Bronchial epithelial cell (primary cell): Measurements from ENCODE around the gene PKHD1. TPM values are rescaled to one million over a fixed set of nuclear protein-coding genes. Genes with fewer than 3 reads are reported as not detected.

ENCODE experiments used
- DNase-seq: peaks from one replicate; pipeline ENCODE4 v3.0.0-alpha.2; 2010; ENCODE audit warnings: low read depth
- FAIRE-seq: peaks from 2 replicates; lab custom pipeline; 2011; peaks lifted over from hg19 to GRCh38; lab: Jason Lieb, UNC
- H3K27me3 ChIP-seq: 2 replicates; pipeline ENCODE4 v1.5.1; 2011; ENCODE audit warnings: low read length; ENCODE audit not compliant: control insufficient read depth, insufficient read depth
- H3K36me3 ChIP-seq: 2 replicates; pipeline ENCODE4 v1.5.1; 2011; ENCODE audit warnings: low read length; ENCODE audit not compliant: control insufficient read depth, insufficient read depth
- H3K4me3 ChIP-seq: 2 replicates; pipeline ENCODE4 v1.5.1; 2011; ENCODE audit warnings: mild to moderate bottlenecking, low read depth, low read length, control low read depth
- total RNA-seq: library from RNA; depleted of rRNA; stranded (reverse); fragments of >200 nt; gene quantifications from 2 replicates; pipeline ENCODE4 v1.2.1, GENCODE V29; 2014
- TF ChIP-seq, protein P1 (sequence below): IDR thresholded peaks from 2 replicates; pipeline ENCODE4 v1.5.1; 2011; ENCODE audit warnings: mild to moderate bottlenecking, moderate library complexity, low read length, control low read depth, inconsistent platforms; ENCODE audit not compliant: insufficient read depth, severe bottlenecking

PKHD1 gene
- total RNA-seq, 1 donor from 2014 or later = not detected

GRCh38 chr6:52115145-52115741, 27.8 kb upstream of the PKHD1 start:
- FAIRE-seq = no peak
- DNase-seq = no peak
- H3K27me3 ChIP-seq = no peaks in the 10 kb centered on the region
- TF ChIP-seq, protein P1, sequence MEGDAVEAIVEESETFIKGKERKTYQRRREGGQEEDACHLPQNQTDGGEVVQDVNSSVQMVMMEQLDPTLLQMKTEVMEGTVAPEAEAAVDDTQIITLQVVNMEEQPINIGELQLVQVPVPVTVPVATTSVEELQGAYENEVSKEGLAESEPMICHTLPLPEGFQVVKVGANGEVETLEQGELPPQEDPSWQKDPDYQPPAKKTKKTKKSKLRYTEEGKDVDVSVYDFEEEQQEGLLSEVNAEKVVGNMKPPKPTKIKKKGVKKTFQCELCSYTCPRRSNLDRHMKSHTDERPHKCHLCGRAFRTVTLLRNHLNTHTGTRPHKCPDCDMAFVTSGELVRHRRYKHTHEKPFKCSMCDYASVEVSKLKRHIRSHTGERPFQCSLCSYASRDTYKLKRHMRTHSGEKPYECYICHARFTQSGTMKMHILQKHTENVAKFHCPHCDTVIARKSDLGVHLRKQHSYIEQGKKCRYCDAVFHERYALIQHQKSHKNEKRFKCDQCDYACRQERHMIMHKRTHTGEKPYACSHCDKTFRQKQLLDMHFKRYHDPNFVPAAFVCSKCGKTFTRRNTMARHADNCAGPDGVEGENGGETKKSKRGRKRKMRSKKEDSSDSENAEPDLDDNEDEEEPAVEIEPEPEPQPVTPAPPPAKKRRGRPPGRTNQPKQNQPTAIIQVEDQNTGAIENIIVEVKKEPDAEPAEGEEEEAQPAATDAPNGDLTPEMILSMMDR = no peak
- H3K36me3 ChIP-seq = no peaks in the 10 kb centered on the region
- no peak overlapping the region for H3K4me3 ChIP-seq

GRCh38 chr6:52109171-52109571, 21.8 kb upstream of the PKHD1 start:
- TF ChIP-seq, protein P1 = no peak
- Histone ChIP-seq H3K4me3 (no peak overlapping the region), H3K27me3 (no peaks in the 10 kb centered on the region), H3K36me3 (no peaks in the 10 kb centered on the region)
- DNase-seq = no peak
- FAIRE-seq = no peak

DNA sequence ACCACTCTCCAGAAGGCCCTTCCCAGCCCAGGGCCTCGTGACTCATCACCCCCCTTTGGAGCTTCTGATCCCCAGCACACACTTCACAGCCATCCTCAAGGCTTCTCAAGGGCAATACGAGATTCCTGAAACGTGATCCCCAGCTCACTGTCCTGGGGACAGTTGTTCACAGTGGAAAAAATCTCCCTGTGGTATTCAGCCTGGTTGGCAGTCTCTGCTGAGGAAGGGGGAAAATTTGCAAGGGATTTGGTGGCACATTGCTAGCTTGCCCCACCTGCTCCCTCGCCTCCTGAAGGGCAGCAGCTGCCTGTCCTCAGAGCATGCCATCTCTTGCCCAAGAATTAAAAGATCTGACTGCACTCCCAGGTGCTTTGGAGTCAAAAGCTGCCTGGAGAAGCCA, 20.7 kb upstream of the PKHD1 start:
- FAIRE-seq = no peak

DNA sequence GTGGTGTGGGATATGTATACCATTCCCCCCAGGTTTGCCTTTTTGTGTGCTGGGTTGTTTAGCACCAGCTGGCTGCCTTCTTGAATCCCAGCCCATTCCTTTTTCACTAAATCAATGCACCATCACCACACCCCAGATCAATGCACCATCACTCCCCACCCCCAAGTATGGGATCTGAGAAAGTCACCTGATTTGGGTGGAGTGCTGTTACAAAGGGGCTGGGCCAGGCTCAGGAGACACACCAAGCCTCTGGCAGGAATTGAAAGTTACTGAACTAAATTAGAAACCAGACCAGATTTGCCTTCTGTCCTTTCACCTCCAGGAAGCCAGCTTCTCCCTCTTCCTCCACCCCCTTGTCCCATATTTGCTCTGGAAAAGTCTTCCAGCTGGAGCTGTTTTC, 19.6 kb upstream of the PKHD1 start:
- FAIRE-seq (no peak), DNase-seq (no peak)
- no peaks in the 10 kb centered on the region for H3K36me3 ChIP-seq
- no peak overlapping the region for H3K4me3 ChIP-seq
- H3K27me3 ChIP-seq = no peaks in the 10 kb centered on the region
- TF ChIP-seq, protein P1 = no peak

More for the DNA sequence above, 20.7 kb upstream of the PKHD1 start:
- no peak for DNase-seq
- Histone ChIP-seq H3K27me3 (no peaks in the 10 kb centered on the region), H3K36me3 (no peaks in the 10 kb centered on the region), H3K4me3 (no peak overlapping the region)
- TF ChIP-seq, protein P1 = no peak

GRCh38 chr6:52104979-52105378, 17.6 kb upstream of the PKHD1 start:
- FAIRE-seq = no peak

More at GRCh38 chr6:52104979-52105378, 17.6 kb upstream of the PKHD1 start:
- Histone ChIP-seq H3K4me3 (no peak overlapping the region), H3K27me3 (peaks cover 2% of the 10 kb centered on the region), H3K36me3 (no peaks in the 10 kb centered on the region)
- DNase-seq = no peak
- TF ChIP-seq, protein P1 = no peak
